Measurements from ENCODE around the gene ZCWPW1.

DNA sequence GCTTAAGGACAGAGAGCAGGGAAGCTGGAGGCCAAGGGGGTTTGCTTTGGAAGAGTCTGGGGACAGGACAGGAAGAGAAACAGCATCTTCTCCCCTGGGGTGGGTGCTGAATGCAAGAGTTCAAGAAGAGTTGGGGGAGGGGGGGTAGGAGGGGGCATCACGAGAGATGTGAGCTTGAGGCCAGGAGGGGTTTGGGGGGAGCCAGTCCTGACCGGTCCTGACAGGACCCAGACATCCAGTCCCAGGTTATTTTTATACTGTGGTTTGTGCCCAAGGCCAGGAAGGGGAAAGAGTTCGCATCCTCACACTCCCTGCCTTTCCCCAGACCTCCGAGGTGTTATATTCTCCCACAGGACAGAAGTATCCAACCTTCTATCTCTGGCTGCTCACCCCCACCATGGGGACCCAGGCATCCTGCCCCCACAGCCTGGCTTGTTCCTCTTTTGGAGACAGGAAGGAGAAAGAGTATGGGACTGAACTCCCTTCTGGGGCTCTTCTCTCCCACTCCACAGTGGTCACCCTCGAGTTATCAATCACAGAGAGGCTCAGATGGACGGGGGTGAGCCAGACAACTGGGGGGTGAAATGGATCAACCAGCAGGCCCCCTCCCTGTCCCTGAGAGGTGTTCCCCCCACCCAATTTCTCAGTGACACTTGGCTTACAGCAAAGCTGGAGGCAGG, 47.7 kb upstream of the ZCWPW1 start:
- TF ChIP-seq, protein P1, sequence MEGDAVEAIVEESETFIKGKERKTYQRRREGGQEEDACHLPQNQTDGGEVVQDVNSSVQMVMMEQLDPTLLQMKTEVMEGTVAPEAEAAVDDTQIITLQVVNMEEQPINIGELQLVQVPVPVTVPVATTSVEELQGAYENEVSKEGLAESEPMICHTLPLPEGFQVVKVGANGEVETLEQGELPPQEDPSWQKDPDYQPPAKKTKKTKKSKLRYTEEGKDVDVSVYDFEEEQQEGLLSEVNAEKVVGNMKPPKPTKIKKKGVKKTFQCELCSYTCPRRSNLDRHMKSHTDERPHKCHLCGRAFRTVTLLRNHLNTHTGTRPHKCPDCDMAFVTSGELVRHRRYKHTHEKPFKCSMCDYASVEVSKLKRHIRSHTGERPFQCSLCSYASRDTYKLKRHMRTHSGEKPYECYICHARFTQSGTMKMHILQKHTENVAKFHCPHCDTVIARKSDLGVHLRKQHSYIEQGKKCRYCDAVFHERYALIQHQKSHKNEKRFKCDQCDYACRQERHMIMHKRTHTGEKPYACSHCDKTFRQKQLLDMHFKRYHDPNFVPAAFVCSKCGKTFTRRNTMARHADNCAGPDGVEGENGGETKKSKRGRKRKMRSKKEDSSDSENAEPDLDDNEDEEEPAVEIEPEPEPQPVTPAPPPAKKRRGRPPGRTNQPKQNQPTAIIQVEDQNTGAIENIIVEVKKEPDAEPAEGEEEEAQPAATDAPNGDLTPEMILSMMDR (conservative IDR thresholded peaks at IDR 0.05; ENCODE audit: low read depth, low read length): no peak
- no peak for TF ChIP-seq EZH2 (IDR thresholded peaks at IDR 0.05; ENCODE audit: borderline replicate concordance, low read depth, low read length, poor library complexity, severe bottlenecking)

Data from A673 (cell line).